ENCODE data around the gene LRRC8B. TPM values are rescaled to one million over a fixed set of nuclear protein-coding genes. Genes with fewer than 3 reads are reported as not detected.
A peak's percentile ranks its signal among the peaks of the same experiment; 100 is the strongest.

The LRRC8B gene
- total and polyA plus RNA-seq, 4 experiments from 2014 or later, result 15.0 to 18.1 (median 16.8) TPM

- CTCF ChIA-PET (ENCODE audit: partially characterized antibody), result interaction anchor here (1.0 to 21.3 kb wide), 7 partner anchors 7 to 161 kb away, joined by 3 to 688 read pairs (median 56); partner anchors contain the start of gene LRRC8C
- no peaks in the 10 kb centered on the region for H3K27me3 Mint-ChIP-seq
- peak overlapping the region; percentile 19 to 81 (median 71) for H3K27ac Mint-ChIP-seq
- H3K4me3 ChIP-seq (ENCODE audit: low read length in 2 of 2), result no peak overlapping the region
- no peak for DNase-seq
- H3K4me1 Mint-ChIP-seq, result peaks cover 58 to 82% (median 76%) of the 10 kb centered on the region in 4 donors
- no peaks in the 10 kb centered on the region for H3K9me3 ChIP-seq (ENCODE audit: control insufficient read depth in 1 of 2, low read length in 2 of 2)
- H3K27me3 ChIP-seq (ENCODE audit: insufficient read depth, low read length), result no peaks in the 10 kb centered on the region
- POLR2A ChIA-PET (ENCODE audit: partially characterized antibody), result interaction anchor here (0.9 to 15.5 kb wide), 5 partner anchors 10 to 164 kb away, joined by 3 to 813 read pairs (median 13); partner anchors contain the start of genes LRRC8B and LRRC8C
- peaks cover 2 to 4% of the 10 kb centered on the region in 2 donors for H3K36me3 Mint-ChIP-seq
- H3K9me3 Mint-ChIP-seq, result peaks cover 0 to 2% (median 0%) of the 10 kb centered on the region in 8 donors
- H3K4me1 ChIP-seq (ENCODE audit: insufficient read depth, low read length), result peaks cover 67% of the 10 kb centered on the region
- H3K36me3 ChIP-seq (ENCODE audit: insufficient read depth, low read length), result no peaks in the 10 kb centered on the region
- peak overlapping the region in 2 of 8 donors; percentile 61 to 79 for H3K4me3 Mint-ChIP-seq
- H3K27ac ChIP-seq (ENCODE audit: low read depth, low read length), result no peak overlapping the region
- intact Hi-C loops (cut with micrococcal nuclease), result loop anchor here (1.0 to 2.0 kb wide), 6 partner anchors 8 to 164 kb away; partner anchors contain the start of gene LRRC8B
These were observed 74.7 kb downstream of the LRRC8B start for GRCh38 chr1:89599332-89599630.

GRCh38 chr1:89600451-89601224 is 76.0 kb downstream of the LRRC8B start:
- Histone ChIP-seq H3K27me3 (ENCODE audit: insufficient read depth, low read length) (no peaks in the 10 kb centered on the region), H3K4me3 (ENCODE audit: low read length in 2 of 2) (no peak overlapping the region), H3K27ac (ENCODE audit: low read depth, low read length) (no peak overlapping the region), H3K9me3 (ENCODE audit: control insufficient read depth in 1 of 2, low read length in 2 of 2) (no peaks in the 10 kb centered on the region), H3K36me3 (ENCODE audit: insufficient read depth, low read length) (no peaks in the 10 kb centered on the region), H3K4me1 (ENCODE audit: insufficient read depth, low read length) (peaks cover 73% of the 10 kb centered on the region)
- Mint-ChIP-seq H3K27me3 (no peaks in the 10 kb centered on the region), H3K36me3 (peaks cover 2 to 4% of the 10 kb centered on the region in 2 donors), H3K4me3 (peak overlapping the region in 1 of 8 donors; percentile 26), H3K4me1 (peaks cover 63 to 89% (median 82%) of the 10 kb centered on the region in 4 donors), H3K9me3 (peaks cover 0 to 2% (median 0%) of the 10 kb centered on the region in 8 donors), H3K27ac (peak overlapping the region in 5 of 7 donors; percentile 48 to 98 (median 63))
- CTCF ChIA-PET (ENCODE audit: partially characterized antibody), result interaction anchor here (1.2 to 21.3 kb wide), 7 partner anchors 8 to 160 kb away, joined by 4 to 688 read pairs (median 6); partner anchors contain the start of gene LRRC8C
- no peak for DNase-seq
- POLR2A ChIA-PET (ENCODE audit: partially characterized antibody), result interaction anchor here (2.4 to 15.5 kb wide), 4 partner anchors 9 to 163 kb away, joined by 13 to 813 read pairs (median 94); partner anchors contain the start of gene LRRC8C
- intact Hi-C loops (cut with micrococcal nuclease), result loop anchor here (10.0 kb wide), 2 partner anchors 326 to 394 kb away; partner anchors contain the start of genes GBP5 and ZNF326

DNA sequence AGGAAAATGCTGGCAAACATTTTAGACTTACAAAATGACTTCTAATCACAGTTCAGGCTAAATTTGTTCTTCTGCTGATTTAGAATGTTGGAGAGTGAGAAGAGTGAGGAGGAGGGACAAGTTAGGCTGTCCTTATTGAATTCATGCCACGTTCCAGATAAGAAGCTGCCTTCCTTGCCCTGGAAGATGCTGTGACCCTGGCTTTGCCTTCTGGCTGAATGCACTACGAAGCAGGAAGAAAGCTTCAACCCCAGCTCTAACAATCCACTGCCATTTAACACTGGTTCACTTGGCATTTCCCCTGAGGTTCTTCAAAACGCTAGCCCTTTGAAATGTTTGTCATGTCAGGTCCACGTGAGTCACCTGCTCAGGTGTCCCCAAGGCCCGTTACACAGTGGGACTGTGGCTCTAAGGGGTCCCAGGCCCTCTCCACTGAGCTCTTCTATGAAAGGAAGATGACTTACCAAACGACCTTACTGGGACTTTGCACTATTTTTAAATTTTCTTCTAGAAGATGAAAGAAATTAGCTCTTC is 78.3 kb downstream of the LRRC8B start:
- Mint-ChIP-seq H3K4me3 (peak overlapping the region in 7 of 8 donors; percentile 40 to 77 (median 64)), H3K27ac (peak overlapping the region; percentile 93 to 99 (median 98)), H3K4me1 (peaks cover 71 to 97% (median 89%) of the 10 kb centered on the region in 4 donors), H3K36me3 (peaks cover 2 to 4% of the 10 kb centered on the region in 2 donors), H3K9me3 (peaks cover 0 to 2% (median 0%) of the 10 kb centered on the region in 8 donors), H3K27me3 (no peaks in the 10 kb centered on the region)
- ChIA-PET POLR2A (ENCODE audit: partially characterized antibody) (interaction anchor here (0.8 to 15.5 kb wide), 8 partner anchors 7 to 160 kb away, joined by 3 to 813 read pairs (median 10); partner anchors contain the start of genes LRRC8B and LRRC8C), CTCF (ENCODE audit: partially characterized antibody) (interaction anchor here (0.8 to 21.3 kb wide), 10 partner anchors 9 to 157 kb away, joined by 3 to 688 read pairs (median 9); partner anchors contain the start of gene LRRC8C)
- intact Hi-C loops (cut with micrococcal nuclease), result loop anchor here (10.0 kb wide), 2 partner anchors 328 to 392 kb away; partner anchors contain the start of genes GBP5 and ZNF326
- Histone ChIP-seq H3K4me1 (ENCODE audit: insufficient read depth, low read length) (peaks cover 85% of the 10 kb centered on the region), H3K4me3 (ENCODE audit: low read length in 2 of 2) (no peak overlapping the region), H3K27me3 (ENCODE audit: insufficient read depth, low read length) (no peaks in the 10 kb centered on the region), H3K9me3 (ENCODE audit: control insufficient read depth in 1 of 2, low read length in 2 of 2) (no peaks in the 10 kb centered on the region), H3K27ac (ENCODE audit: low read depth, low read length) (peak overlapping the region; percentile 84), H3K36me3 (ENCODE audit: insufficient read depth, low read length) (no peaks in the 10 kb centered on the region)
- peak in 1 of 5 donors; percentile 43 for DNase-seq

- ChIA-PET POLR2A (ENCODE audit: partially characterized antibody) (interaction anchor here (0.8 to 15.5 kb wide), 15 partner anchors 6 to 243 kb away, joined by 3 to 813 read pairs (median 5); partner anchors contain the start of genes LRRC8B, LRRC8C and LRRC8D), CTCF (ENCODE audit: partially characterized antibody) (interaction anchor here (0.8 to 21.3 kb wide), 13 partner anchors 8 to 157 kb away, joined by 3 to 688 read pairs (median 6); partner anchors contain the start of gene LRRC8C)
- Histone ChIP-seq H3K27me3 (ENCODE audit: insufficient read depth, low read length) (no peaks in the 10 kb centered on the region), H3K9me3 (ENCODE audit: control insufficient read depth in 1 of 2, low read length in 2 of 2) (no peaks in the 10 kb centered on the region), H3K27ac (ENCODE audit: low read depth, low read length) (peak overlapping the region; percentile 84), H3K4me1 (ENCODE audit: insufficient read depth, low read length) (peaks cover 85% of the 10 kb centered on the region), H3K4me3 (ENCODE audit: low read length in 2 of 2) (no peak overlapping the region), H3K36me3 (ENCODE audit: insufficient read depth, low read length) (no peaks in the 10 kb centered on the region)
- intact Hi-C loops (cut with micrococcal nuclease), result loop anchor here (10.0 kb wide), 2 partner anchors 329 to 391 kb away; partner anchors contain the start of genes GBP5 and ZNF326
- H3K4me1 Mint-ChIP-seq, result peaks cover 73 to 97% (median 88%) of the 10 kb centered on the region in 4 donors
- H3K27me3 Mint-ChIP-seq, result no peaks in the 10 kb centered on the region
- H3K9me3 Mint-ChIP-seq, result peaks cover 0 to 2% (median 0%) of the 10 kb centered on the region in 8 donors
- H3K27ac Mint-ChIP-seq, result peak overlapping the region; percentile 98 to 100 (median 99)
- peaks cover 3 to 4% of the 10 kb centered on the region in 2 donors for H3K36me3 Mint-ChIP-seq
- no peak for DNase-seq
- H3K4me3 Mint-ChIP-seq, result peak overlapping the region in 7 of 8 donors; percentile 13 to 87 (median 64)
These were observed 79.2 kb downstream of the LRRC8B start for GRCh38 chr1:89603651-89604413.

GRCh38 chr1:89604414-89604735 is 79.7 kb downstream of the LRRC8B start:
- CTCF ChIA-PET (ENCODE audit: partially characterized antibody), result interaction anchor here (0.7 to 21.3 kb wide), 10 partner anchors 7 to 156 kb away, joined by 3 to 688 read pairs (median 12); partner anchors contain the start of gene LRRC8C
- Histone ChIP-seq H3K9me3 (ENCODE audit: control insufficient read depth in 1 of 2, low read length in 2 of 2) (no peaks in the 10 kb centered on the region), H3K4me1 (ENCODE audit: insufficient read depth, low read length) (peaks cover 85% of the 10 kb centered on the region), H3K4me3 (ENCODE audit: low read length in 2 of 2) (no peak overlapping the region), H3K27me3 (ENCODE audit: insufficient read depth, low read length) (no peaks in the 10 kb centered on the region), H3K27ac (ENCODE audit: low read depth, low read length) (peak overlapping the region; percentile 84), H3K36me3 (ENCODE audit: insufficient read depth, low read length) (no peaks in the 10 kb centered on the region)
- H3K27ac Mint-ChIP-seq, result peak overlapping the region; percentile 98 to 100 (median 99)
- intact Hi-C loops (cut with micrococcal nuclease), result loop anchor here (10.0 kb wide), 2 partner anchors 330 to 390 kb away; partner anchors contain the start of genes GBP5 and ZNF326
- peaks cover 72 to 97% (median 87%) of the 10 kb centered on the region in 4 donors for H3K4me1 Mint-ChIP-seq
- peaks cover 3 to 4% of the 10 kb centered on the region in 2 donors for H3K36me3 Mint-ChIP-seq
- POLR2A ChIA-PET (ENCODE audit: partially characterized antibody), result interaction anchor here (0.8 to 15.5 kb wide), 12 partner anchors 9 to 243 kb away, joined by 3 to 813 read pairs (median 5); partner anchors contain the start of genes LRRC8B, LRRC8C and LRRC8D
- no peak for DNase-seq
- peaks cover 0 to 2% (median 0%) of the 10 kb centered on the region in 8 donors for H3K9me3 Mint-ChIP-seq
- no peaks in the 10 kb centered on the region for H3K27me3 Mint-ChIP-seq
- H3K4me3 Mint-ChIP-seq, result peak overlapping the region in 3 of 8 donors; percentile 55 to 87 (median 64)

GRCh38 chr1:89605692-89606091 is 81.1 kb downstream of the LRRC8B start:
- intact Hi-C loops (cut with micrococcal nuclease), result loop anchor here (10.0 kb wide), 2 partner anchors 331 to 389 kb away; partner anchors contain the start of genes GBP5 and ZNF326
- H3K4me1 Mint-ChIP-seq, result peaks cover 73 to 98% (median 87%) of the 10 kb centered on the region in 4 donors
- Histone ChIP-seq H3K27me3 (ENCODE audit: insufficient read depth, low read length) (no peaks in the 10 kb centered on the region), H3K4me1 (ENCODE audit: insufficient read depth, low read length) (peaks cover 95% of the 10 kb centered on the region), H3K4me3 (ENCODE audit: low read length in 2 of 2) (peak overlapping the region in 1 of 2 donors; percentile 0), H3K27ac (ENCODE audit: low read depth, low read length) (peak overlapping the region; percentile 84), H3K36me3 (ENCODE audit: insufficient read depth, low read length) (no peaks in the 10 kb centered on the region), H3K9me3 (ENCODE audit: control insufficient read depth in 1 of 2, low read length in 2 of 2) (no peaks in the 10 kb centered on the region)
- POLR2A ChIA-PET (ENCODE audit: partially characterized antibody), result interaction anchor here (1.5 to 15.5 kb wide), 4 partner anchors 24 to 81 kb away, joined by 5 to 813 read pairs (median 88); partner anchors contain the start of genes LRRC8B and LRRC8C
- H3K9me3 Mint-ChIP-seq, result no peaks in the 10 kb centered on the region
- CTCF ChIA-PET (ENCODE audit: partially characterized antibody), result interaction anchor here (6.8 to 21.3 kb wide), 3 partner anchors 10 to 155 kb away, joined by 59 to 688 read pairs (median 267); partner anchors contain the start of gene LRRC8C
- peak overlapping the region; percentile 98 to 100 (median 99) for H3K27ac Mint-ChIP-seq
- H3K27me3 Mint-ChIP-seq, result no peaks in the 10 kb centered on the region
- H3K4me3 Mint-ChIP-seq, result peak overlapping the region in 6 of 8 donors; percentile 29 to 97 (median 64)
- no peak for DNase-seq
- peaks cover 3 to 4% of the 10 kb centered on the region in 2 donors for H3K36me3 Mint-ChIP-seq
